Smooth muscle cell (in vitro differentiated cells): Measurements from ENCODE around the gene CPNE2. TPM values are rescaled to one million over a fixed set of nuclear protein-coding genes. Genes with fewer than 3 reads are reported as not detected.

Source experiments
- DNase-seq: peaks from one replicate; lab custom pipeline; 2025; ENCODE audit not compliant: unreplicated experiment; lab: John Stamatoyannopoulos, UW
- H2AFZ ChIP-seq: fragments of 200-600 bp; sonication (generic); 2 replicates; pipeline ENCODE4 v1.6.0; 2016; ENCODE audit warnings: antibody characterized with exemption, low read depth, mild to moderate bottlenecking
- H3F3A ChIP-seq: fragments of 200-600 bp; sonication (generic); 2 replicates; pipeline ENCODE4 v1.6.0; 2017; ENCODE audit warnings: antibody characterized with exemption, low read depth
- H3K27ac ChIP-seq: fragments of 200-600 bp; sonication (generic); 2 replicates; pipeline ENCODE4 v1.5.1; 2016; ENCODE audit warnings: low read depth, mild to moderate bottlenecking
- H3K27me3 ChIP-seq: fragments of 200-600 bp; sonication (generic); 2 replicates; pipeline ENCODE4 v1.6.1; 2016; ENCODE audit warnings: low read depth, mild to moderate bottlenecking
- H3K36me3 ChIP-seq: fragments of 200-600 bp; sonication (generic); 2 replicates; pipeline ENCODE4 v1.5.1; 2016; ENCODE audit warnings: low read depth
- H3K4me1 ChIP-seq: fragments of 200-600 bp; sonication (generic); 2 replicates; pipeline ENCODE4 v1.5.1; 2016; ENCODE audit warnings: low read depth
- H3K4me2 ChIP-seq: fragments of 200-600 bp; sonication (generic); 2 replicates; pipeline ENCODE4 v1.6.0; 2016; ENCODE audit warnings: mild to moderate bottlenecking
- H3K4me3 ChIP-seq: fragments of 200-600 bp; sonication (generic); 2 replicates; pipeline ENCODE4 v1.5.1; 2016; ENCODE audit warnings: mild to moderate bottlenecking
- H3K79me2 ChIP-seq: fragments of 200-600 bp; sonication (generic); 2 replicates; pipeline ENCODE4 v1.6.0; 2016; ENCODE audit warnings: low read depth, mild to moderate bottlenecking
- H3K9ac ChIP-seq: fragments of 200-600 bp; sonication (generic); 2 replicates; pipeline ENCODE4 v1.6.0; 2016; ENCODE audit warnings: low read depth
- H3K9me3 ChIP-seq: fragments of 200-600 bp; sonication (generic); replicated peaks from 2 replicates; pipeline ENCODE4 v1.5.1; 2016; ENCODE audit warnings: low read depth
- H4K20me1 ChIP-seq: fragments of 200-600 bp; sonication (generic); 2 replicates; pipeline ENCODE4 v1.6.0; 2016; ENCODE audit warnings: low read depth
- CTCF ChIP-seq: fragments of 200-600 bp; sonication (generic); IDR thresholded peaks from 2 replicates; pipeline ENCODE4 v1.5.1; 2017; ENCODE audit warnings: borderline replicate concordance, mild to moderate bottlenecking, antibody characterized with exemption; ENCODE audit not compliant: insufficient read depth, poor library complexity, severe bottlenecking
- WGBS: methylation state at CpG from one replicate; pipeline ENCODE4 v1.1.7; 2016; ENCODE audit warnings: low lambda C conversion rate; 5-methylcytosine and 5-hydroxymethylcytosine counted together
- polyA plus RNA-seq: library from polyadenylated mRNA; unstranded; fragments of >200 nt; fragmentation: Nextera tagmentation; extraction: Ambion mirVana; gene quantifications from 2 replicates; pipeline ENCODE4 v1.2.1, GENCODE V29; 2016
- total RNA-seq: library from RNA; depleted of rRNA; stranded (reverse); fragments of >200 nt; gene quantifications from 2 replicates; pipeline ENCODE4 v1.2.3, GENCODE V29; 2014

Gene CPNE2
- total and polyA plus RNA-seq, 2 experiments from 2014 or later, result 18.2 to 19.8 TPM

GRCh38 chr16:57159447-57159846, 67.1 kb downstream of the CPNE2 start:
- Histone ChIP-seq H2AFZ (no peak overlapping the region), H3K36me3 (peaks cover 21% of the 10 kb centered on the region), H3K4me1 (no peaks in the 10 kb centered on the region), H3K27me3 (no peaks in the 10 kb centered on the region), H3K9me3 (no peaks in the 10 kb centered on the region), H3K9ac (no peak overlapping the region), H3K27ac (no peak overlapping the region), H3F3A (no peaks in the 10 kb centered on the region), H4K20me1 (peaks cover 10% of the 10 kb centered on the region), H3K4me2 (no peak overlapping the region), H3K79me2 (no peaks in the 10 kb centered on the region), H3K4me3 (no peak overlapping the region)
- 70% methylated on average over 4 of the region's 4 CpGs for WGBS
- DNase-seq, result no peak
- TF ChIP-seq CTCF, result no peak

GRCh38 chr16:57163842-57164241, 71.5 kb downstream of the CPNE2 start:
- no peak overlapping the region for H3K4me2 ChIP-seq
- H4K20me1 ChIP-seq, result peaks cover under 1% of the 10 kb centered on the region
- 68% methylated on average over 1 of the region's 1 CpG for WGBS
- no peak overlapping the region for H3K9ac ChIP-seq
- H3F3A ChIP-seq, result no peaks in the 10 kb centered on the region
- H3K27ac ChIP-seq, result no peak overlapping the region
- peaks cover 2% of the 10 kb centered on the region for H3K4me1 ChIP-seq
- no peak overlapping the region for H2AFZ ChIP-seq
- H3K79me2 ChIP-seq, result no peaks in the 10 kb centered on the region
- H3K9me3 ChIP-seq, result no peaks in the 10 kb centered on the region
- peaks cover 26% of the 10 kb centered on the region for H3K36me3 ChIP-seq
- H3K4me3 ChIP-seq, result no peak overlapping the region
- H3K27me3 ChIP-seq, result no peaks in the 10 kb centered on the region
- no peak for TF ChIP-seq CTCF
- no peak for DNase-seq

GRCh38 chr16:57165483-57165882, 73.1 kb downstream of the CPNE2 start:
- Histone ChIP-seq H4K20me1 (no peaks in the 10 kb centered on the region), H3K4me3 (no peak overlapping the region), H3K9me3 (no peaks in the 10 kb centered on the region), H3K27ac (no peak overlapping the region), H3F3A (peaks cover 5% of the 10 kb centered on the region), H3K36me3 (peaks cover 26% of the 10 kb centered on the region), H3K4me1 (peaks cover 12% of the 10 kb centered on the region), H3K79me2 (no peaks in the 10 kb centered on the region), H3K27me3 (no peaks in the 10 kb centered on the region), H2AFZ (no peak overlapping the region), H3K4me2 (no peak overlapping the region), H3K9ac (no peak overlapping the region)
- WGBS, result 95% methylated on average over 5 of the region's 5 CpGs
- no peak for TF ChIP-seq CTCF
- no peak for DNase-seq

GRCh38 chr16:57165938-57166337, 73.6 kb downstream of the CPNE2 start:
- H3K36me3 ChIP-seq, result peaks cover 22% of the 10 kb centered on the region
- DNase-seq, result no peak
- no peaks in the 10 kb centered on the region for H3K27me3 ChIP-seq
- no peaks in the 10 kb centered on the region for H3K79me2 ChIP-seq
- H3K4me2 ChIP-seq, result no peak overlapping the region
- no peak overlapping the region for H3K4me3 ChIP-seq
- WGBS, result 95% methylated on average over 3 of the region's 3 CpGs
- H3K9me3 ChIP-seq, result no peaks in the 10 kb centered on the region
- no peak overlapping the region for H3K9ac ChIP-seq
- peaks cover 5% of the 10 kb centered on the region for H3F3A ChIP-seq
- H3K27ac ChIP-seq, result no peak overlapping the region
- peaks cover 12% of the 10 kb centered on the region for H3K4me1 ChIP-seq
- H4K20me1 ChIP-seq, result no peaks in the 10 kb centered on the region
- no peak for TF ChIP-seq CTCF
- no peak overlapping the region for H2AFZ ChIP-seq
